IMR-90 (cell line): Measurements from ENCODE around the gene SSR3. TPM values are rescaled to one million over a fixed set of nuclear protein-coding genes. Genes with fewer than 3 reads are reported as not detected.

Experiments
- ATAC-seq: fragments of 200-7000 bp; cut with Tn5 transposase; 2 replicates; pipeline ENCODE4 v1.9.1; 2020; ENCODE audit warnings: low read depth, mild to moderate bottlenecking, moderate library complexity
- BruUV-seq: library from RNA; stranded (reverse); fragments of 400-500 nt; replicated peaks from 2 replicates; lab custom pipeline; 2021; lab: Mats Ljungman, UMichigan
- CTCF ChIA-PET: fragments of 300-600 bp; formaldehyde crosslinking; extraction: SDS; loops from one replicate; lab custom pipeline; 2021; ENCODE audit warnings: antibody characterized with exemption; lab: Yijun Ruan, JAX
- POLR2A ChIA-PET: fragments of 300-600 bp; sonication (Branson Sonifier 250); formaldehyde crosslinking; loops from one replicate; lab custom pipeline; 2022; ENCODE audit warnings: antibody characterized with exemption; ENCODE audit not compliant: unreplicated experiment; lab: Charles Lee
- DNase-seq: peaks from one replicate; pipeline ENCODE4 v3.0.0; 2013
- H2AFZ ChIP-seq: replicated peaks from 2 replicates; pipeline ENCODE3; 2013; ENCODE audit warnings: low read length, mild to moderate bottlenecking; ENCODE audit not compliant: poor library complexity
- H2AK5ac ChIP-seq: 2 replicates; pipeline ENCODE4 v1.6.1; 2013; ENCODE audit warnings: low read depth, low read length, inconsistent platforms
- H2AK9ac ChIP-seq: replicated peaks from 2 replicates; pipeline ENCODE3; 2013; ENCODE audit warnings: mild to moderate bottlenecking, low read depth, low read length, moderate library complexity; ENCODE audit not compliant: poor library complexity
- H2BK120ac ChIP-seq: 2 replicates; pipeline ENCODE4 v1.6.1; 2013; ENCODE audit warnings: low read depth, low read length, inconsistent platforms
- H2BK15ac ChIP-seq: 3 replicates; pipeline ENCODE4 v1.6.1; 2013; ENCODE audit warnings: low read depth, low read length, inconsistent platforms
- H2BK20ac ChIP-seq: 2 replicates; pipeline ENCODE4 v1.6.1; 2013; ENCODE audit warnings: low read depth, mild to moderate bottlenecking, inconsistent platforms, low read length, moderate library complexity
- H2BK5ac ChIP-seq: 2 replicates; pipeline ENCODE4 v1.6.1; 2013; ENCODE audit warnings: mild to moderate bottlenecking, low read depth, low read length, inconsistent platforms; ENCODE audit not compliant: poor library complexity, severe bottlenecking
- H3K14ac ChIP-seq: replicated peaks from 2 replicates; pipeline ENCODE4 v1.6.1; 2013; ENCODE audit warnings: low read depth, low read length, inconsistent platforms
- H3K18ac ChIP-seq: 2 replicates; pipeline ENCODE4 v1.6.1; 2013; ENCODE audit warnings: low read depth, low read length, control low read depth
- H3K23ac ChIP-seq: 2 replicates; pipeline ENCODE4 v1.6.1; 2013; ENCODE audit warnings: low read depth, low read length, inconsistent platforms
- H3K27ac ChIP-seq: 2 replicates; pipeline ENCODE4 v1.5.1; 2013; ENCODE audit warnings: mild to moderate bottlenecking, control low read depth, low read length; ENCODE audit not compliant: insufficient read depth
- H3K27me3 ChIP-seq: 2 replicates; pipeline ENCODE4 v1.6.1; 2013; ENCODE audit warnings: low read length; ENCODE audit not compliant: control insufficient read depth, insufficient read depth
- H3K36me3 ChIP-seq: 2 replicates; pipeline ENCODE4 v1.6.1; 2013; ENCODE audit warnings: low read length, mixed read lengths; ENCODE audit not compliant: control insufficient read depth, insufficient read depth
- H3K4ac ChIP-seq: 2 replicates; pipeline ENCODE4 v1.6.1; 2013; ENCODE audit warnings: low read depth, low read length, inconsistent platforms
- H3K4me1 ChIP-seq: 2 replicates; pipeline ENCODE4 v1.6.1; 2013; ENCODE audit warnings: low read length, mixed read lengths; ENCODE audit not compliant: control insufficient read depth, insufficient read depth
- H3K4me2 ChIP-seq: 2 replicates; pipeline ENCODE4 v1.6.1; 2013; ENCODE audit warnings: low read depth, mild to moderate bottlenecking, control low read depth, low read length, moderate library complexity
- H3K4me3 ChIP-seq: 2 replicates; pipeline ENCODE4 v1.5.1; 2013; ENCODE audit warnings: low read depth, mild to moderate bottlenecking, control low read depth, low read length, moderate library complexity; ENCODE audit not compliant: insufficient read depth
- H3K56ac ChIP-seq: 2 replicates; pipeline ENCODE4 v1.6.1; 2013; ENCODE audit warnings: low read length, inconsistent platforms; ENCODE audit not compliant: insufficient read depth; ENCODE audit errors: extremely low read depth
- H3K79me1 ChIP-seq, 2 experiments: 2 replicates each; pipeline ENCODE4 v1.6.1; 2013; ENCODE audit warnings: low read length in 2 of 2, inconsistent platforms in 1 of 2, low read depth in 1 of 2
- H3K9ac ChIP-seq: 2 replicates; pipeline ENCODE4 v1.6.1; 2013; ENCODE audit warnings: low read depth, low read length, control low read depth
- H3K9me1 ChIP-seq: 2 replicates; pipeline ENCODE4 v1.6.1; 2013; ENCODE audit warnings: low read length, inconsistent platforms; ENCODE audit not compliant: insufficient read depth
- H3K9me3 ChIP-seq: 2 replicates; pipeline ENCODE4 v1.6.1; 2013; ENCODE audit warnings: low read length; ENCODE audit not compliant: control insufficient read depth, insufficient read depth
- H4K20me1 ChIP-seq: 2 replicates; pipeline ENCODE4 v1.6.1; 2013; ENCODE audit warnings: low read length, inconsistent platforms; ENCODE audit not compliant: insufficient read depth
- H4K5ac ChIP-seq: 2 replicates; pipeline ENCODE4 v1.6.1; 2013; ENCODE audit warnings: mild to moderate bottlenecking, low read depth, low read length, control low read depth
- H4K8ac ChIP-seq, 2 experiments: 2 replicates each; pipeline ENCODE4 v1.6.1; 2013; ENCODE audit warnings: low read depth in 2 of 2, low read length in 2 of 2, control low read depth in 1 of 2, inconsistent platforms in 1 of 2
- H4K91ac ChIP-seq: 2 replicates; pipeline ENCODE4 v1.6.1; 2013; ENCODE audit warnings: low read depth, low read length, inconsistent platforms; ENCODE audit not compliant: insufficient read depth
- CEBPB ChIP-seq: IDR thresholded peaks from 2 replicates; pipeline ENCODE4 v1.6.1; 2012; ENCODE audit warnings: low read depth, low read length, improper control_type of control experiment
- FOS ChIP-seq: fragments of 150-350 bp; IDR thresholded peaks from 2 replicates; pipeline ENCODE4 v1.6.1; 2016; ENCODE audit warnings: low read depth, low read length
- MAFK ChIP-seq: IDR thresholded peaks from 2 replicates; pipeline ENCODE4 v1.6.1; 2012; ENCODE audit warnings: low read depth, low read length, improper control_type of control experiment
- MAZ ChIP-seq: IDR thresholded peaks from 2 replicates; pipeline ENCODE4 v1.6.1; 2012; ENCODE audit warnings: low read depth, mild to moderate bottlenecking, low read length, improper control_type of control experiment, moderate library complexity, borderline replicate concordance
- USF2 ChIP-seq: fragments of 150-350 bp; IDR thresholded peaks from 2 replicates; pipeline ENCODE4 v1.6.1; 2017; ENCODE audit warnings: mild to moderate bottlenecking, antibody characterized with exemption, low read length, low read depth
- WGBS, 2 experiments: methylation state at CpG; one replicate each; pipeline versions ENCODE4 v1.1.5 to v1.1.7; 2013; ENCODE audit warnings: missing lambda C conversion rate in 2 of 2; ENCODE audit not compliant: insufficient read length in 1 of 2; ENCODE audit errors: extremely low coverage in 2 of 2; 5-methylcytosine and 5-hydroxymethylcytosine counted together
- dilution Hi-C: fragments of 300-500 bp; cut with HindIII; formaldehyde crosslinking; loops from one replicate; pipeline ENCODE4 v1.14.3; 2018; ENCODE audit warnings: low sequenced_read_pairs; ENCODE audit not compliant: unreplicated experiment
- in situ Hi-C: fragments of 300-500 bp; cut with MboI; formaldehyde crosslinking; loops from 3 replicates; pipeline ENCODE4 v1.14.3; 2019; ENCODE audit warnings: low sequenced_read_pairs, inconsistent platforms, mixed read lengths
- intact Hi-C: fragments of 100-400 bp; cut with micrococcal nuclease; formaldehyde crosslinking; loops from 2 replicates; pipeline ENCODE4 v1.10.0; 2022
- polyA plus RNA-seq, 3 experiments: library from polyadenylated mRNA; depleted of rRNA; stranded (reverse); fragments of >200 nt; gene quantifications; 2 replicates each; pipeline ENCODE4 v1.2.3, GENCODE V29; 2012; ENCODE audit warnings: low replicate concordance in 1 of 3
- total RNA-seq: library from RNA; depleted of rRNA; stranded (reverse); fragments of >200 nt; gene quantifications from 2 replicates; pipeline ENCODE4 v1.2.3, GENCODE V29; 2012

The SSR3 gene
- total and polyA plus RNA-seq, 2 of the 4 experiments (the other 2 are of a cell fraction) = 246 to 608 TPM

- Histone ChIP-seq H2AK5ac (peak overlapping the region; percentile 78; the same call in 1 of the 2 replicates), H3K4ac (peak overlapping the region; percentile 97), H2AK9ac (peak overlapping the region; percentile 84), H2BK120ac (peak overlapping the region; percentile 95), H3K9me1 (peaks cover 5% of the 10 kb centered on the region), H4K91ac (peak overlapping the region; percentile 63), H3K9ac (no peak overlapping the region), H3K27ac (peak overlapping the region; percentile 66), H3K18ac (peak overlapping the region; percentile 79), H3K4me1 (peaks cover 14% of the 10 kb centered on the region), H3K4me3 (no peak overlapping the region), H3K36me3 (peaks cover 26% of the 10 kb centered on the region), H3K14ac (peak overlapping the region; percentile 97), H3K56ac (peak overlapping the region; percentile 29; the same call in 1 of the 2 replicates), H4K5ac (peak overlapping the region; percentile 57), H3K9me3 (no peaks in the 10 kb centered on the region), H2BK5ac (peak overlapping the region; percentile 90), H3K23ac (peak overlapping the region; percentile 98), H2BK15ac (peak overlapping the region; percentile 80; the same call in 1 of the 3 replicates), H2BK20ac (peak overlapping the region; percentile 81), H4K8ac (peak overlapping the region; percentile 70 to 83), H3K4me2 (peak overlapping the region; percentile 77), H4K20me1 (peaks cover 46% of the 10 kb centered on the region; the same call in 1 of the 2 replicates), H2AFZ (no peak overlapping the region), H3K79me1 (peaks cover 4 to 37% of the 10 kb centered on the region in 2 experiments; a peak in 3 of 4 replicates), H3K27me3 (no peaks in the 10 kb centered on the region)
- BruUV-seq = no TSS peak
- intact Hi-C loops (loop anchor here (1.0 to 5.0 kb wide), 3 partner anchors 124 to 586 kb away; no protein-coding TSS in a partner anchor), in situ Hi-C loops (no loop called here), dilution Hi-C loops (no loop called here)
- WGBS, 2 experiments = 72% methylated on average over 2 of the region's 4 CpGs; no CpG with 5 or more reads in 1 of the 2 experiments
- ChIA-PET POLR2A (no interaction called here), CTCF (no interaction called here)
- DNase-seq = peak; percentile 69
- no peak for ATAC-seq
- TF ChIP-seq MAZ (no peak), USF2 (no peak), CEBPB (no peak), FOS (no peak), MAFK (no peak)
Measured at GRCh38 chr3:156551261-156551660, 3.7 kb downstream of the SSR3 start.
